GM19240 (cell line): ENCODE data around the gene CHTF18.

Experiments used
- DNase-seq: peaks from one replicate; pipeline ENCODE4 v3.0.0; 2011; ENCODE audit warnings: low spot score; ENCODE audit not compliant: insufficient read length

CHTF18 gene

DNA sequence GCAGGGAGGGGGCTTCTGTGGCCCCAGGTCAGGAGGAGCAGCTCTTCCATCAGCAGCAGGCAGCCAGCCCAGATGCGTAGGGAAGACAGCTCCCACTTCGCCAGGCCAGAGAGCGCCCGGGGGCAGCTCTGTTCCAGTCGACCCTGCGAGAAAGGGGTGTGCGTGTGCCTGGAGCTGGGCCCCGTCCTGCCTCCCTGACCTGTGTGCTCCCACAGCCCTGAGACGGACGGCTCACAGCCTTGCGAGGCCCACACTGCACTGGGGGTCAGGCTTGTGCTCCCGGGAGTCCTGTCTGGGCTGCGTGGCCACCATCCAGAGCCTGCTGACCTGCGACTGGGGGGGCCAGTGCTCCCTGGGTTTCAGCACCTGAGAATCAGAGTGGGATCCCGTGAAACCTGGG is 28.4 kb upstream of the CHTF18 start:
- no peak for DNase-seq

DNA sequence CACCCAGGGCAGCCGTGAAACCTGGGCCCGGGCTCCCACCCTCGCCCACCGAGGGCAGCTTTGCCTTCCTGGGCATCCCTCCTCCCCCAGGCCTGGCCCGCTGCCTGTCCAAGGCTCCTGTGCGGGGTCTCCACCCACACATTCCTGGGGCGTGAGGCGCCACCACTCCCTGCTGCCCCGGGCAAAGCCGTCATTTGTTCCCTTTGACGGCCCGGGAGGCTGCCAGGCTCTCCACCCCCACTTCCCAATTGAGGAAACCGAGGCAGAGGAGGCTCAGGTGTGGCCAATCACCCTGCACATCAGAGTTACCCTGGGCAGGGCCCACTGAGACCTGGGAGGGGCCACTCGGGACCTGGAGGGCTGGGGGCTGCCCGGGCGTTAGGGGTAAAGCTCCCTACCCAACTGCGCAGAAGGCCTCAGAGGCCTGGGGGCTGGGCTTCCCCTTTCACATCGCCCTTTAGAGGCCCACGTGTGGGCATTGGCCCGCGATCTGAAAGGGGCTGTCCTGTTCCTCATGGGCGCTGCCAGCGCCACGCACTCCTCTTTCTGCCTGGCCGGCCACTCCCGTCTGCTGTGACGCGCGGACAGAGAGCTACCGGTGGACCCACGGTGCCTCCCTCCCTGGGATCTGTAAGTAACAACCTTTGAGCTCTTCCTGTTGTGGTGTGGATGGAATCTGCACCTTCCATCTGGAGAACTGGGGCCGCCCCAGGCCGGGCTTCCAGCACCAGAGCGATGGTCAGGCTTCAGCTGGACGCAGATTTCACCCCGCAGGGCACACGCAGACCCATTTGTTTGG is 27.7 kb upstream of the CHTF18 start, which contains the start of gene MSLN:
MSLN (plus strand) TSS at position 190 of the 799 bp plus-strand sequence. CDS start 1,947 bp downstream, outside the sequence.
- no peak for DNase-seq

DNA sequence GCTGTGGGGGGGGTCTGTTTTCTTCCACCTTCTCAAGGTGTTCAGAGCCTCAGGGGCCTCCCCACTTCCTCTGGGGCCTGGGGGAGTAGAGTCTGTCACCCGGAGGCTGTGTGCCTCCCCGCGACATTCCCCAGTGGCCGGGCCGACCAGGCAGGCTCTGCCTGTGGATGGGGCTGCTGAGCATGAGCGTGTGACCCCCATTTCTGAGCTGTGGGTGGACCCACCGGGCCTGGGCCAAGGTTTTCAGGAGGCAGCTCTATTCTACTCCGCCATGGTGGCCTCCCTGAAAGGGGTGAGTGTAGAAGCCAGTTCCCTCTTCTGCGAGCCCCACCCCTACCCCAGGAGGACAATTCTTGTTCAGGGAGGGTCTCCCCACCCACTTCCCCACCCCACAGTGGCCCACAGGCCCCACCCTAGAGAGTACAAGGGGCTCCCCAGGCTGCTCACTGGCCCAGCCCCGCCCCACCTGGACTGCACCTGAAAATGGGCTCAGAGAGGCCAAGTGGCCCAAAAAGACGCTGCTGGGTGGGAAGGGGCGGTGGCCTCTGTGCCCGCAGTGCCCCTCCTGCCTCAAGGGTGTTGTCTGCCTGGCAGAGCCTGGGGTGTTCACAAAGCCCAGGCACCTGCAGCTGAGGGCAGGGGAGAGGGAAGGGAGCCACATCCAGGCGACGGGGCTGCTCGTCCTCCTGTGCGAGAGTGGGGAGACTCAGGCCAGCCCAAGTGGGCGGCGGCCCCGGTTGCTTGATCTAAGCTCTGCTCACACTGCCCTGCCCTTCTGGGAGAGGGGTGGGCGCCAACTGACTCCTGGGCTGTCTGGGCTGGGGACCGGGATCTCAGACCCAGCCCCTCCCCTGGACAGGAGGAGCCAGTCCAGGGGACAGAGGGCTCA is 26.6 kb upstream of the CHTF18 start:
- no peak for DNase-seq

DNA sequence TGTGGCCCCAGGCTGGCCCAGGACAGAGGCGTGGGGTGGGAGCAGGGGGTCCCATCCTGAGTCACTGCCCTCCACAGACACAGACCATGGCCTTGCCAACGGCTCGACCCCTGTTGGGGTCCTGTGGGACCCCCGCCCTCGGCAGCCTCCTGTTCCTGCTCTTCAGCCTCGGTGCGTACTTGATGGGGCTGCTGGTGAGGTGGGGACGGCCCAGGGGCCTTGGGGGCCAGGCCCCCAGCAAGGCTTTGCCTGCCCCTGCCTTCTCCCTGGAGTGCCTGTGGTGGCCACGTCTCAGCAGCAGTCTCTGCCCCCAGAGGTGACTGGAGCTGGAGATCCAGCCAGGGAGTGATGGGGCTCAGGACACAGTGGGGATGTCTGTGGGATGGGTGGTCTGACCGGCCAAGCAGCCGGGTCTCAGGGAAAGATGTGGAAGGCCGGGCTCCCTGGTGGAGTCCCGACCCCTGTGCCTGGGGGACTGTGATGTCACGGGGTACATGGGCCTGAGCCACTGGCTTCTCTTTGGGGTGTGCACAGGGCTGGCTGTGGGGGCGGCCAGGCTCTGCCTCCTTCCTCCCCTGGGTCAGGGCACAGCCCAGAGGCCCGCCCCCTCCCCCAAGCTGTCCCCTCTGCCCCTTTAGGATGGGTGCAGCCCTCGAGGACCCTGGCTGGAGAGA is 25.7 kb upstream of the CHTF18 start:
- DNase-seq, result no peak

- no peak for DNase-seq
These were observed 24.8 kb upstream of the CHTF18 start for GRCh38 chr16:763369-764183.

- DNase-seq, result no peak
These were observed 24.2 kb upstream of the CHTF18 start for GRCh38 chr16:764184-764750.

GRCh38 chr16:764848-765487 is 23.5 kb upstream of the CHTF18 start:
- DNase-seq, result no peak

- DNase-seq, result no peak
These were observed 22.9 kb upstream of the CHTF18 start for GRCh38 chr16:765488-765865.

GRCh38 chr16:766008-766819 is 22.2 kb upstream of the CHTF18 start:
- DNase-seq, result no peak

DNA sequence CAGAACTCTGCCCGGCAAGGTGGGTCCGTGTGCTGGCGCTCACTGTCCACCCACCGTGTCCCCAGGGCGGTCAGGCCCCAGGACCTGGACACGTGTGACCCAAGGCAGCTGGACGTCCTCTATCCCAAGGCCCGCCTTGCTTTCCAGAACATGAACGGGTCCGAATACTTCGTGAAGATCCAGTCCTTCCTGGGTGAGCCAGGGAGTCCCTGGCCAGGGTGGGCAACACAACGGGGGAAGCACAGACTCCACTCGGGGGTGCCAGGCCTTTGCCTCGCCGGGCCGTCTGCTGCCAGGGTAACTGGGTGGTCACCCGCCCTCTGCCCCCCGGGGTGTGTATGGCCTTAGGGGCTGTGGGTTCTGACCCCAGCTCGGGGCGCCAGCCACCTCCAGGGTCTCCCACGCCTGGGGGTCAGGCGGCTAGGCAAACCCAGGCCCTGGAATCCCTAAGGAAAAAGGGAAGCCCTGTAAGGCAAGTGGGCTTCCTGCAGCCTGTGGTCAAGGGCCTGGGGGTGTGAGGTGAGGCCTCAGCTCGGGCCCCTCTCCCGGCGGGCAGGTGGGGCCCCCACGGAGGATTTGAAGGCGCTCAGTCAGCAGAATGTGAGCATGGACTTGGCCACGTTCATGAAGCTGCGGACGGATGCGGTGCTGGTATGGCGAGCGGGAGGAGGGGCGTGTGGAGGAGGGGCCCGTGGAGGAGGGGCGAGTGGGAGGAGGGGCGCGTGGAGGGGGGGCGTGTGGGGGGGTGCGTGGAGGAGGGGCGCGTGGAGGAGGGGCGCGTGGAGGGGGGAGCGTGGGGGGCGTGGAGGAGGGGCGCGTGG is 21.4 kb upstream of the CHTF18 start:
- DNase-seq, result no peak

GRCh38 chr16:767743-768235 is 20.6 kb upstream of the CHTF18 start:
- DNase-seq, result no peak

DNA sequence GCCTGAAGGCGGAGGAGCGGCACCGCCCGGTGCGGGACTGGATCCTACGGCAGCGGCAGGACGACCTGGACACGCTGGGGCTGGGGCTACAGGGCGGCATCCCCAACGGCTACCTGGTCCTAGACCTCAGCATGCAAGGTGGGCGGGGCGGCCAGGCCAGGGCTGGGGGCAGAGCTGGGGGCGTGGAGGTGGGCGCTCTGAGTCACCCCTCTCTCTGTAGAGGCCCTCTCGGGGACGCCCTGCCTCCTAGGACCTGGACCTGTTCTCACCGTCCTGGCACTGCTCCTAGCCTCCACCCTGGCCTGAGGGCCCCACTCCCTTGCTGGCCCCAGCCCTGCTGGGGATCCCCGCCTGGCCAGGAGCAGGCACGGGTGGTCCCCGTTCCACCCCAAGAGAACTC is 20.0 kb upstream of the CHTF18 start:
- DNase-seq, result no peak

GRCh38 chr16:769184-769784 is 19.1 kb upstream of the CHTF18 start:
- no peak for DNase-seq

GRCh38 chr16:769934-770333 is 18.5 kb upstream of the CHTF18 start:
- DNase-seq, result no peak

DNA sequence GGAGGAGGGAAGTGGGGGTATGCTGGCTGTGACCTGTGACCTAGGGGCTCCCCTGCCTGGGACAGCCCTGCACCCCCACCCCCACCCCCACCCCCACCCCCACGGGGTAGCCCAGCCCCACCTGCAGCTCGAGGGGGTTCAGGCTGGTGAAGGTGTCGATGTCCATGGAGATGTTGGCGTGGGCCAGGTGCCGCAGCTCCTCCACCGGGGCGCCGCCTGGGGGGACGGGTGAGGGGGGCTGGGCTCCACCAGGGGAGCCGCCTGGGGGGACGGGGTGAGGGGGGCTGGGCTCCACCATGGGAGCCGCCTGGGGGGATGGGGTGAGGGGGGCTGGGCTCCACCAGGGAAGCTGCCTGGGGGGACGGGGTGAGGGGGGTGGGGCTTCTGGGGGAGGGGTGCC is 18.0 kb upstream of the CHTF18 start:
- no peak for DNase-seq

DNA sequence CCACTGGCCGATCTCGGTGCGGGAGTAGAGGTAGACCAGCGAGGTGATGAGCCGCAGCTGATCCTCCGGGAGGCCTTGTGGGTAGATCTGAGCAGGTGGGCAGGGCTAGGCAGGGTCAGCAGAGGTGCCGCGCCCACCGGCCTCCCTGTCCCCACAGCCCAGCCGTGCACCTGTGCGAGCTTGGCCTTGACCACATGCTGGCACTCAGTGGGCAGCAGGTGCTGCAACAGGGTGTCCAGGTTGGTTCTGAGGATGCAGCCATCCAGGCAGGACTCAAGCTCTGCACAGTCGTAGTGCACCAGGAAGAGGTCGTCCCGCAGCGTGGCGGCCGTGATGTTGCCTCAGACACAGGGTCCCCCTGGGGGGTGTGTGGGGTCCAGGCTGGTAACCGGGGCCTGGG is 15.5 kb upstream of the CHTF18 start:
- DNase-seq, result no peak

GRCh38 chr16:774086-775001 is 14.1 kb upstream of the CHTF18 start:
- DNase-seq, result no peak
